Renal cortex interstitium (tissue), 11 donors: ENCODE measurements around the gene MTA3. TPM values are rescaled to one million over a fixed set of nuclear protein-coding genes. Genes with fewer than 3 reads are reported as not detected.

Source experiments
- DNase-seq, 11 donors: peaks; one replicate each; pipeline ENCODE4 v3.0.0-alpha.2; 2013; ENCODE audit warnings: low read depth in 9 of 11, low spot score in 4 of 11; ENCODE audit errors: extremely low read depth in 1 of 11
- polyA plus RNA-seq, 3 donors: library from polyadenylated mRNA; unstranded; fragments of 120-200 nt; gene quantifications; one replicate each; pipeline ENCODE4 v1.2.1, GENCODE V29; 2013; ENCODE audit not compliant: insufficient read length in 3 of 3

MTA3 gene
- polyA plus RNA-seq, 3 donors = 65.6 to 86.0 (median 77.3) TPM

DNA sequence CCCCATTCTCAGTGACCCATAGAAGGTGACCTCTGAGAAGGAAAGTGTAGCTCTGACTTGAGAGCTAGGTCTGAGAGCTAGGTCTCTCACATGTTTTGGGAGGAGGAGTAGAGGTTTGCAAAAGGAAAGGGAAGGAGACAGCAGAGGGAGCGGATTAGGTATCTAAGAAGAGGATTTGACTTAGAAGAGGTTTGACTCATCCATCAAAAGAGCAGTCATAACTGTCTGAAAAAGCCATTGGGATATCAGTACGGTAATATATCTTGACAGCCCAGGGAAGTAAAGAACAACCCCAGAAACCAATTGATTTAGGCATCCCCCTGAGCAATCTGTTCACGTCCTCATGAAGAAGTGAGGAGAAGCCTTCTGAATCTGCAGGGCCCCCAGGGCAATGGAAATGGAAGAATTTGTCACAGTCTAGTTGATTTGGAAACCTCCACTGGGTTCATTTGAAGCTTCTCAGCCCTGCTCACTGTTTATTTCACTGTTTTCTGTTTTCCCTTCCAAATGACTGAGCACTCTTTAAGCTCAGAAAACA lies 176.2 kb downstream of the MTA3 start:
- no peak for DNase-seq

DNA sequence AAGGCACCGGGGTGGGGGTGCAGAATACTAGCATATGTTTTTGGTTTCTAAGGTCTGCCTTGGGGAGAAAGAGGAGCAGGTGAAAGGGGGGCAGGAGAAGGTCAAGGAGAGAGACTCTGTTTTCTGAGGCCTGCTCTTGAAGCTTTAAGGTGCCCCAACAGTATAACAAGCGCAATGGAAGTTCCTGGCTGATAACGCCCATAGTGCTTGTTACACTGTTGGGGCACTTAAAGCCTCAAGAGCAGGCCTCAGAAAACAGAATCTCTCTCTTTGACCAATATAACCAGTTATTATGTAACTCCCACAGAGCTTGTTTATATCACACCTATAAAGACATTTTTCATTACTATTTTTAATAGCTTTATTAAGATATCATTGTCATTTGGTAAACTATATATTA lies 179.0 kb downstream of the MTA3 start:
- no peak for DNase-seq

DNA sequence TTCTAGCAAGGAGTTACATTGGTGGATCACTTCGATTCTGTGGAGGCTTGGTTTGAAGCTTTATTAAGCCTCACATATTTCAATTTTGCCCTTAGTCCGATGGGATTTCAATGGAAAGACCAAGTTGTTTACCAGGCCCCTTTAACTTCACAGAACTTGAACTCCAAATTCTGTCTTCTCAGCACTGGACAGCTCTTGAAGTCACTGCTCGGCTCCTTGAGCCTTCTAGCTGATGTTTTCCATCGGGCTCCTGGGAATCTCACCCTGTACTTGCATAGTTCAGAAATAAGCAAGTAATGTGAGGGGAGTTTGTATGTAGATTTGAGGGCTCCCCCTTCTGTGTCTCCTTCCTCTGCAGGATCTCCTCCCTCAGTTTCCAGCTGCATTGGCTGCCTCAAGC lies 180.4 kb downstream of the MTA3 start:
- DNase-seq = no peak

DNA sequence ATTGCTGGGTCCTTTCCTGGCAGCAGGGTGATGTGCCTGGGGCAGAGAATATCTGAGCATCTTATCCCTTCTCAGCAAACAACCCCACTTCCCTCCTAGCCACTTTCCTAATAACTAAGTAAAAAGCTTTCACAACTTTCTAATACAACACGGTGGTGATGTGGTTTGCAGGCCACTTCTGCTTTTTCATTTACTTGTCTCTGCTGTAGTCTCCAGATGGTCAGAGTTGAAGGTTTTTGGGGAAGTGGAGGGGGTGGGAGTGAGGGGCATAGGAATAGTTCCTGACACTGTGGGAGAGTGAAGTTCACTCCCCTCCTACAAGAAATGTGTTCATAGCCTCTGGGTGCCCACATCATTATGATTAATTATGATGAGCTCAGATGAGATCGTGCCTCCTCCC lies 183.9 kb downstream of the MTA3 start:
- no peak for DNase-seq

DNA sequence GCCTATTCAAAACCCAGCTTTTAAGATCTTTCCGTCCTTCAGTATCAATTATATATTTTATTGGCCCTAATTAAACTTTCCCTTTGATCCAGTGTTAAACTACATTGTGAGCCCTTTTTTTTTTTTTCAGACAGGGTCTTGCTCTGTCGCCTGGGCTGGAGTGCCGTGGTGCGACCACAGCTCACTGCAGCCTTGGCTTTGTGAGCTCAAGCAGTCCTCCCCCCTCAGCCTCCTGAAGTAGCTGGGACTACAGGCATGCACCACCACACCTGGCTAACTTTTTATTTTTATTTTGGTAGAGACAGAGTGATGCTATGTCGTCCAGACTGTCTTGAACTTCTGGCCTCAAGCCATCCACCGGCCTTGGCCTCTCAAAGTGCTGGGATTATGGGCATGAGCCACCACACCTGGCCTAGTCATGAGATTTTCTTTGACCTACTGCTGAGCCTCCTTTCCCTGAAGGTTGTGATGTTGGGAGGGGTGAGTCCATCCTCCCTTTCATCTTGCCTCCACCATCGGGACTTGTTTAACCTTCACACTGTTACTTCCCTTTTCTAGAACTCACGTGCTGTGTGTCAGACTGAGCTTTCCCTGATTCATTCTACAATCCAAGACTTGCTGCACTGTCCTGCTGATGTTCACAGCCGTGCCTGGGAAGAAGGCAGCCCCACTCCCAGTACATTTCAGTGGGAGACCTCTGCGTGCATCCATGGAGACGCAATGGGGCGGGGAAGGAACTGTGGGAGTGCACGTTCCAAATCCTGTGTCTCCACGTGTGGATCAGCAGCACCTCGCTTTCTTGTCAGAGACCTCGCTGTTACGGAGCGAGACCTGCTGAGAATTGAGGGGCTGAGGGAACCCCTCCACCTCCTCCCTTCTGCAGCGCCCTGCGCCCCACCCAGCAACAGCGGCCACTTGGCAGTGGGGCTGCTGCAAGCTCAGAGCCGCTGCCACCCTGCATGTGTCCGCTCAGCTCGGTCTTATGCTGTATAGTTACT lies 184.7 kb downstream of the MTA3 start:
- DNase-seq = no peak

DNA sequence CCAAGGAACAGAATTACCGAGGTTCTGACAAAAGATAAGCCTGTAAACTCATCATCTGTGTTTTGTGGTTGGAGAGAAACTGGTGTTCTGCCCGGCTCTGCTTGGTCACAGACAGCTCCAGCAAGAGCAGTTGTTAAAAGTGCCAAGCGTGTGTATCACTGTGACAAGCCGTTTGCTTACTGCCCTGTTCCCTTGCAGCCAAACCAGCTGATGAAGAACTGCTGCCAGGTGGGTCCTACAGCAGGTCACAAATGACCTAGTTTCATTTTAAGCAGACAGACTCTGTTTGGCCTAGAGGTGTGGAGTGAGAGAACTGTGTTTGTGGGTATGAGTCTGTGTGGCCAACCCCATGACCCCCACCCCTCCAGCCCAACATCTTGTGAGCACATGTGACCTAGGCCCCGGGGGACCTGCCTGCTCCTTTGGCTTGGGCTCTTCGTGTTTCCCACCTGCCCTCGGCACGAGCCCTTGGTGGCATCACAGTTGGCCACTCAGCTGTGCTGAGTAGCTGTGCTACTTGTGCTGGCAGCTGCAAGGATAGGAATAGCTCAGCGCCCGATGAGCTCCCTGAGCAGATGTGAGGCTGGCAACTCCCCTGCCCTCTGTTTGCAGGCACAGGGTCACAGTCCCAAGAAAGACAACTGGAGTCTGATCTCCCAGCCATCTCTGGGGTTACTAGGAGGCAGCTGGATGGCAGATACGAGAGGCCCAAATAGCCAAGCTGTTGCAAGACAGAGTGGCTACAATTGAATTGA lies 185.8 kb downstream of the MTA3 start:
- no peak for DNase-seq

DNA sequence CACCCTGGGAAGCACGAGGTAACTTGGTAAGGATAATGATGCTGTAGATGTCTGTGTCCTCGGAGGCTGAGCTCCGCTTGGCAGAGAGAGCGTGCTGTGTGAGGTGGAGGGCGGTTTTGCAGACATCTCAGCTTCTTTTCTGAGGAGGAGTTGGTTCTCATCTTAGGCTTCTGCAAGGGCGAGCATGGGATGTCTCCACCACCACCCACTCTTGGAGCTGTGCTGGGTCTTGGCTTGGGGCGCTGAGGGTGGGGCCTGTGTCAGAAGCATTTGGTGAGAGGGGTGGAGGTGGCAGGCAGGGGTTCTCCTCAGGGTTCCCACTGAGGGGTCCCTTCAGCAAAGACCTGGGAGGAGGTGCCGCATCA lies 186.3 kb downstream of the MTA3 start:
- no peak for DNase-seq

DNA sequence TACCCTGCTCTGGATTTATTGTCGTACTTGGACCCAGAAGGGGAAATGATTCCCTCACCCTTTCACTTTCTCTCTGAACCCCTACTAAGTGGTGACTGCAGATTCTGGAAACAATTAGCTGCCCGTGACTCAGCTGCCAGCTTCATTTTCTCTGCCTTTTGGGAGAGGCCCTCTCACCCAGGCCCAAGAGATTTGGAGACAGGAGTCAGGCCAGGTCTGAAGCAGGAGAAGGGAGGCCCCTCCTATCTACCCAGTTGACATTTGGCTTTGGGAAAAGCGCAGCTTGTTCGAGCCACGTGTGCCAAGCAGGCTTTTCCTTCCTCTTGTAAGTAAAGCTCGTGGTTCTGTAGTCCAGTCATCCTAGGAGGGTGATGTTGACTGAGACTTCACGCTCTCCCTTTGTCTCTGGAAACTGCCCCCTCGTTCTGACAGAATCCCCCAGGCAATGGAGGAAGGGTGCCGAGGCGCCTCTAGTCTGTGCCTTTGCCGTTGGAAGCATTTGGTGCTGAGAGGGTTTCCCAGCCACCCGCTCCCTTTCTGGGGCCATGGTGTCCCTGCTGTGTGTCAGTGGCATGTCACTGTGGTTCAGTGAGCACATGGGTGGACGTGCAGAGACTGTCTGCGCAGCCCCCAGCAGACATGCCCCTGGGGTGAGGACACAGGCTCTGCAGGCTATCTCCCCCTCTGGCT lies 186.9 kb downstream of the MTA3 start:
- DNase-seq = no peak

DNA sequence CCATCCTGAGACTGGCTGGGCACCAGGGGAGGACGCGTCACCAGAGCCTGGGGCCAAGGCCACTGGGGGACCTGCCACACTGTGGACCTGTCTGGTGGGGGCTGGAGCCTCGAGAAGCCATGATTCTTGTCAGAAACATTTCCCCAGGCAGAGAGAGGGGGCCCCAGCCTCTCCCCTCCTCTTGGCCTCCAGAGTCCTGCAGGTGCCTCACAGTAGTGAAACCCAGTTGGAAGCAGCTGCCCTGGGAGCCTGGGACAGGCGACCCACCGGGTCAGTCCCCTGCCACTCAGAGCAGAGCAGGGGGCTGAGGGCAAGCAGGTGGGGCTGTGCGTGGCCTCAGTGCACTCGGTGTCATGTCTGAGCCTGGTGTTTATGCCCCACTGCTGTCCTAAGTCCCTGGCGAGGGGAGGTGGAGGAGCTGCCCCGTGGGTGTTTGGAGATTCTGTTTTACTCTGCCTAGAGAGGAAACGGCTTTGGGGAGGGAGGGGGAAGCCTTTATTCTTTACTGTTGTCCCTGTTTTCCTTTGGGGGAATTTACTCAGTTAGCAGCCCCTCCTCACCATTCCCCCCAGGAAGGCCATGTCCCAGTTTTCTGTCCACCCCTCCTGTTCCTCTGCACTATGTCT lies 187.8 kb downstream of the MTA3 start:
- no peak for DNase-seq

DNA sequence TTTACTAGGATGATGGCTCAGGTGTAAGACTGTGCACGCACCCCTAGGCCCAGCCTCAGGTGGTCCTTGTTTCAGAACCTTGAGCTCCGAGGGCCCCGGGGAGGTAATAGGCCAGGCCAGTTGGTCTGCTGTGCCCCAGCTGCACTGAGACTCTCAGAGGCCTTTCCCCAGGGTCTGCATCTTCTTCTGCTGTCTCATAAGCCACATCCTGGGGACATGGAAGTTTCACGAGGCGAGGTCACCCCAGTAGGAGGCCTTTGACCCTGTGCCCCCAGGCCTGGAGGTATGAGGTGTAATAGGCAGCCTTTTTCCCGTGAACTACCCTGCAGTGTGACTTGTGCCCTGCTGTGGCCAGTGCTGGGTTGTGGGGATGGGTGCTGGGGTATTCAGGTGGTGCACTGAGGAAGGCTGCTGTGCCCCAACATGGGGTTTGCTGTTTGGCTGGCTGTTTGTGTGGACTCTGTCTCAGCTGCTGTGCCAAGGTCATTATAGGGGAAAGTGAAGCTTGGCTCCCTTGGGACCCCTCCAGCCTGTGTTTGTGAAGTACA lies 188.6 kb downstream of the MTA3 start:
- DNase-seq = no peak

DNA sequence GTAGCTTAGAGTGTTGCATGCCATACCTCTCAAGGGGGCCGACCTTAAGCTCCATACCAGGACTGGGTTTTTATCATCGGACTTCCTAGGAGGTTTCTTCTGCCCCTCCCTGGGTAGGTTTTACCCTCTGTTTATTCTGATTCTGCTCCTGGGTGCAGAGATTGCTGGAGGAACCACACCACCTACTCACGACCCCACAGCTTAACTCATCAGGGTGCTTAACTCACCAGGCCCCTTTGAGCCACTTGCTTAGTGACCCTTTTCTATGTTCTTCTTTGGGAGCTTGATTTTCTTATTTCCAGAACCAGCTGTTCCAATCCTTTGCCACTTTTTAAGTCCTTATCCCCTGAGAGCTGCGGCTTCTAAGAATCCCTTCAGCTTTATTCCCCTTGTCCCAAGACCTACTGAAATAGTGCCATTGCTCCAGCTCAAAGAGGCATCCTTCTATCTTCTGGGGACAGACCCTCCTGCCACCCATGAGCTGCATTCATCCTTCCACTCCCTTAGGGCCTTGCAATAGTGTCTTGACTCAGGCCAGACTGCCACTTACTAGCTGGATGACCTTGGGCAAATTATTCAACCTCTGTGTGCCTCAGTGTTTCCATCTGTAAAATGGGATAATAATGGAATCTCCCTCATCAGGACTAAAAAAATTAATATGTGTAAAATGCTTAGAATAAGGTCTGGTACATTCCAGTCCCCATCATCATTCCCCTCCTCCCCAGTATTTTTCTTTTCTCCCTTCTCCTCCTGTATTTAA lies 189.7 kb downstream of the MTA3 start:
- DNase-seq = no peak

DNA sequence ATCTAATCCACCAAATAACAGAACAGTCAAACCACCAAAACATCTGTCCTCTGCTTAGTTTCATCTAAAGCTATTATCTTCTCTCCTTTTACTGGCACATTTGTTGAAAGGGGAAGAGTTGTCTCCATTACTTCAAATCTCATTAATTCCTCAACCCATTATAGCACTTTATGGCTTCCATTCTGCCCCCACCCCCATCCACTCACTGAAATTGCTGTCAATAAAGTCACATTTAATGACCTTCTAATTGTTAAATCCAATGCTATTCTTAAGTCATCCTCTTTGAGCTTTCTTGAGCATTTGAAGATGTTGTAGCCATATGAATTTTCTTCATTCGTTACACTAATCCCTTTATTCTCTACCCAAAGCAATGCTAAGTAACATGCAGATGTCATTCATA lies 190.3 kb downstream of the MTA3 start:
- DNase-seq = no peak

DNA sequence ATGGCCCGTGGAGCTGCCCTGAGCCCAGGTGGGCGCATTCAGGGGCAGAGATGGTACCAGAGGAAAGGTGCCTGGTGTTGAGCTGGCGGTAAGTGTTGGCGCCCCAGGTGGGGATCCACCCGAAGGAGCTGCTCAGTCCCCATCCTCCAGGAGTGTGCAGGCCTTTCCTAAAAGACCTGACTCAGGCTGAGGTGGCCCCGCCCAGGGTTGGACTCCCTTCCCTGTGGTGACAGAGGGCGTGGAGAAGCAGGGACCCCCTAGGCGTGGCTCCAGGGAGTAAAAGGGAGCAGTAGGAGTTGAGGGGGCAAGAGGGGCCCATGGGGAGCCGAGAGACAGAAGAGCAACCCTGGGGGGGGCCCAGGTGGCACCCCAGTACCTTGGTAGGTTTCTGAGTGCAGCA lies 193.1 kb downstream of the MTA3 start:
- no peak for DNase-seq

DNA sequence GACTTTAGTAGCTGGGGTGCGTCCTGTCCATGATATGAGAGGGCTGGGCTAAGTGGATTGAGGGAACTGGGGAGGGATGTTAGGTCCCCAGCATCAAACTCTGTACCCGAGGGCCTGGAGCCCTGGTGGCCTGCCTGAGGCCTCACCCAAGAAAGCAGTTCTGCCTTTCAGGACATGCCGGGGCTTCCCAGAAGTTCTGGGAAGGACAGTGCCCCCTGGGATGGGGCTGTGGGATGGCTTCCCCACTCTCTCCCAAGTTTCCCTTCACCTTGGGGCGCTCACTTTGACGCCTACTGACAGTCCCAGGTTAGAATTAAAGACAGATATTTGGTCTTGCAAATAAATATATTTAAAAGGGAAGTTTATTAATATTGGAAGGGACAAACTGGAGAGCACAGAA lies 193.7 kb downstream of the MTA3 start:
- no peak for DNase-seq

DNA sequence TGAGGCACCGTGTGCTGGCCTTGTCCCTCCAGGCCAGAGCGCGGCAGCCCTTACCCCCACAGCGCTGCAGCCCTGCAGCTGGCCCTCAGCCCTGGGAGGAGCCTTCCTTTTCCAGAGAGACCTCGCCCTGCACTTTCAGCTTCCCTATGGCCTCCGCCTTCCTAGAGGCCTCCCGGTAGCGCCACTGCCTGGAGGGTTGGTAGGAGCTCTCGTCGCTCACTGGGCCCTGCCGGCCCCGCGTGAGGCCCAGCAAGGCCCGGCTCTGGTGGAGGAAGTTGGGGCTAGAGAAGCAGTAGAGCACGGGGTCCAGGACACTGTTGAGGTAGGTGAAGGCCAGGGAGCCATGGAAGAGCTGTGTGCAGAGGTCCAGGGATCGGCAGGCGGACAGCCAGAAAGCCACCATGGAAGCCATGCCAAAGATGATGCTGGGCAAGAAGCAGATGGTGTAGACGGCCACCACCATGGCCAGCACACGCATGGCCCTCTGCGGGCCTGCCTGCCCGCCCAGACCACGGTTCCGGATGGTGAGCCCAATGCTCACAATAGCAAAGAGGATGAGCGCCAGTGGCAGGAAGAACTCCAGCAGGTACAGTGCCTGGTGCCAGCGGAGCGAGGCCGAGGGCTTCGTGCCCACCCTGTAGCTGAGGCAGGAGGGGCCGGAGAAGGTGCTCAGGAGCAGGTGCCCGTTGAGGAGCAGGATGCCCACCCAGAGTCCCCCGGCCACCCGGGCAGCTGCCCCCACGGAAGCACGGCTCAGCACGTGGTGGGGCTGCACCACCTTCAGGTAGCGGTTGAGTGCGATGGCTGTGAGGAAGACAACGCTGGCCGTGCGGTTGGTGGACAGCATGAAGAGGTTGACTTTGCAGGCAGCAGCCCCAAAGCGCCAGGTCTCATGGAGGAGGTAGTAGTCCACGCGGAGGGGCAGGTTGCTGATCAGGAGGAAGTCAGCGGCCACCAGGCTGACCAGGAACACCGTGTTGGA lies 194.7 kb downstream of the MTA3 start:
- no peak for DNase-seq

DNA sequence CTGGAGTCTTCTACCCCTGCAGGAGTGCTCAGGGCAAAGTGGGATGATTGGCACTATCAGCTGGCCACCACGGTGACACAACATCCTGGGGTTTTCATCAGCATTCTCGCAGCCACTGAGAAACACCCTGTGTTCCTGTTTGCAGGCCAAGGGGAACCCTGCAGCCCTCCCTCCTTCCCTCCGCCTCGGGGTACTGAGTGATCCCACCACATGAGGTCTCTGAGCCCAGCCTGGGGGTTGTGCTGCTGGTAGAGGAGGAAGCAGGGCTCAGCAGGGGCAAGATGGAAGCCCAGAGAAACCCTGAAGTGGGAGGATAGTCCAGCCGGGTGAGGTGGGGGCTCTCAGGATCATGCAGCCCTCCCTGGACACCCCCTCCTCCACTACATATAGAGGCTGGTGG lies 195.7 kb downstream of the MTA3 start, which contains the start of gene OXER1:
TSS of gene OXER1 (minus strand) at position 40 of the 400 bp plus-strand sequence. CDS start 73 bp downstream, outside the sequence.
- no peak for DNase-seq

DNA sequence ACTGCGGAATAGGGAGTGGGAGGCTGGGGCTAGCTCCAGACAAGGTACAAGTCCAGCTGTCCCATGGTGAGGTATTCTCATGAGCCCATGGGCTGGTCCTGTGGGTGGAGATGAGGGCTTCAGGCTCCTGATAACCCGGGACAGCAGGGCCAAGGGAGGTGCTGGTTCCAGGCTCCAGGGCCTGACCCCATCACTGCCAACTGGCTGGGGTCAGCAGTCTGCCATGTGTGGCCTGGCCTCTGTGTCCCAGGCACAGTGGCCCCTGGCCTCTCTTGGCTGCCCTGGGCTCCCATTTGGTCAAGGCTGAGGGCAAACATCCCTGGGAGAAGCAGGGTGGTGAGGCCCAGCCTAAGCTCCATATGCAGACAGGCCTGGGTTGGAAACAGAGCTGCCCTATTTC lies 196.5 kb downstream of the MTA3 start:
- no peak for DNase-seq
